ENCODE data around the gene PI16. TPM values are rescaled to one million over a fixed set of nuclear protein-coding genes. Genes with fewer than 3 reads are reported as not detected.
A peak's percentile ranks its signal among the peaks of the same experiment; 100 is the strongest.

The PI16 gene
- total and polyA plus RNA-seq, 12 donors, result 4.4 to 38.9 (median 18.7) TPM

GRCh38 chr6:36930483-36930882 is 24.1 kb upstream of the PI16 start:
- H3K4me3 ChIP-seq, result no peak overlapping the region
- no peaks in the 10 kb centered on the region for H3K9me3 ChIP-seq
- 75 to 79% methylated on average over 4 of the region's 4 CpGs for WGBS, 2 donors
- peaks cover 0 to 7% (median 0%) of the 10 kb centered on the region in 9 donors for H3K36me3 ChIP-seq
- intact Hi-C loops (cut with DNase I), result no loop called here
- TF ChIP-seq CTCF (IDR thresholded peaks at IDR 0.05), result no peak
- DNase-seq (no peak), ATAC-seq (peak in 2 of 8 donors; percentile 38 to 67)
- no peaks in the 10 kb centered on the region for H3K27me3 ChIP-seq
- H3K27ac ChIP-seq, result peak overlapping the region in 3 of 10 donors; percentile 34 to 69 (median 54)
- H3K4me1 ChIP-seq, result peaks cover 0 to 37% (median 20%) of the 10 kb centered on the region in 9 donors

GRCh38 chr6:36933102-36933501 is 21.4 kb upstream of the PI16 start:
- DNase-seq (no peak), ATAC-seq (no peak)
- TF ChIP-seq CTCF (IDR thresholded peaks at IDR 0.05), result no peak
- no peak overlapping the region for H3K4me3 ChIP-seq
- H3K27ac ChIP-seq, result no peak overlapping the region
- intact Hi-C loops (cut with DNase I), result no loop called here
- no peaks in the 10 kb centered on the region for H3K36me3 ChIP-seq
- H3K9me3 ChIP-seq, result no peaks in the 10 kb centered on the region
- no peaks in the 10 kb centered on the region for H3K27me3 ChIP-seq
- WGBS, 2 donors, result 80 to 94% methylated on average over 2 of the region's 2 CpGs
- H3K4me1 ChIP-seq, result peaks cover 0 to 26% (median 13%) of the 10 kb centered on the region in 9 donors

GRCh38 chr6:36933519-36933918 is 21.0 kb upstream of the PI16 start:
- ATAC-seq (no peak), DNase-seq (no peak)

GRCh38 chr6:36934901-36935300 is 19.6 kb upstream of the PI16 start:
- H3K27ac ChIP-seq, result no peak overlapping the region
- no peak for TF ChIP-seq CTCF (IDR thresholded peaks at IDR 0.05)
- intact Hi-C loops (cut with DNase I), result no loop called here
- H3K27me3 ChIP-seq, result no peaks in the 10 kb centered on the region
- no peak for ATAC-seq
- H3K9me3 ChIP-seq, result no peaks in the 10 kb centered on the region
- 92 to 94% methylated on average over 7 of the region's 7 CpGs for WGBS, 2 donors
- no peaks in the 10 kb centered on the region for H3K36me3 ChIP-seq
- peaks cover 0 to 8% (median 0%) of the 10 kb centered on the region in 9 donors for H3K4me1 ChIP-seq
- no peak overlapping the region for H3K4me3 ChIP-seq
- no peak for DNase-seq

More at GRCh38 chr6:36933519-36933918, 21.0 kb upstream of the PI16 start:
- Histone ChIP-seq H3K36me3 (no peaks in the 10 kb centered on the region), H3K4me3 (no peak overlapping the region), H3K4me1 (peaks cover 0 to 22% (median 9%) of the 10 kb centered on the region in 9 donors), H3K27me3 (no peaks in the 10 kb centered on the region), H3K9me3 (no peaks in the 10 kb centered on the region), H3K27ac (no peak overlapping the region)
- 95 to 98% methylated on average over 4 of the region's 4 CpGs for WGBS, 2 donors
- intact Hi-C loops (cut with DNase I), result no loop called here
- no peak for TF ChIP-seq CTCF (IDR thresholded peaks at IDR 0.05)
